Kidney epithelial cell (primary cell): Measurements from ENCODE around the gene PLPPR3. TPM values are rescaled to one million over a fixed set of nuclear protein-coding genes. Genes with fewer than 3 reads are reported as not detected.

Experiments
- DNase-seq: peaks from one replicate; pipeline ENCODE4 v3.0.0-alpha.2; 2010; ENCODE audit warnings: low read depth
- H3K27me3 ChIP-seq: 2 replicates; pipeline ENCODE4 v1.6.0; 2011; ENCODE audit warnings: low read length; ENCODE audit not compliant: control insufficient read depth, insufficient read depth
- H3K36me3 ChIP-seq: 2 replicates; pipeline ENCODE4 v1.5.1; 2011; ENCODE audit warnings: low read length; ENCODE audit not compliant: control insufficient read depth, insufficient read depth
- H3K4me3 ChIP-seq: 2 replicates; pipeline ENCODE4 v1.5.1; 2011; ENCODE audit warnings: low read depth, mild to moderate bottlenecking, control low read depth, low read length
- total RNA-seq: library from RNA; depleted of rRNA; stranded (reverse); fragments of >200 nt; gene quantifications from 2 replicates; pipeline ENCODE4 v1.2.3, GENCODE V29; 2015
- TF ChIP-seq, protein P1 (sequence below): IDR thresholded peaks from 2 replicates; pipeline ENCODE4 v1.5.1; 2011; ENCODE audit warnings: mild to moderate bottlenecking, moderate library complexity, low read length, control low read depth, inconsistent platforms; ENCODE audit not compliant: insufficient read depth, poor library complexity, severe bottlenecking

The PLPPR3 gene
- total RNA-seq, 1 donor from 2014 or later = 2.9 TPM

- DNase-seq = no peak
- H3K27me3 ChIP-seq = no peaks in the 10 kb centered on the region
- no peak overlapping the region for H3K4me3 ChIP-seq
- peaks cover 7% of the 10 kb centered on the region for H3K36me3 ChIP-seq
- TF ChIP-seq, protein P1, sequence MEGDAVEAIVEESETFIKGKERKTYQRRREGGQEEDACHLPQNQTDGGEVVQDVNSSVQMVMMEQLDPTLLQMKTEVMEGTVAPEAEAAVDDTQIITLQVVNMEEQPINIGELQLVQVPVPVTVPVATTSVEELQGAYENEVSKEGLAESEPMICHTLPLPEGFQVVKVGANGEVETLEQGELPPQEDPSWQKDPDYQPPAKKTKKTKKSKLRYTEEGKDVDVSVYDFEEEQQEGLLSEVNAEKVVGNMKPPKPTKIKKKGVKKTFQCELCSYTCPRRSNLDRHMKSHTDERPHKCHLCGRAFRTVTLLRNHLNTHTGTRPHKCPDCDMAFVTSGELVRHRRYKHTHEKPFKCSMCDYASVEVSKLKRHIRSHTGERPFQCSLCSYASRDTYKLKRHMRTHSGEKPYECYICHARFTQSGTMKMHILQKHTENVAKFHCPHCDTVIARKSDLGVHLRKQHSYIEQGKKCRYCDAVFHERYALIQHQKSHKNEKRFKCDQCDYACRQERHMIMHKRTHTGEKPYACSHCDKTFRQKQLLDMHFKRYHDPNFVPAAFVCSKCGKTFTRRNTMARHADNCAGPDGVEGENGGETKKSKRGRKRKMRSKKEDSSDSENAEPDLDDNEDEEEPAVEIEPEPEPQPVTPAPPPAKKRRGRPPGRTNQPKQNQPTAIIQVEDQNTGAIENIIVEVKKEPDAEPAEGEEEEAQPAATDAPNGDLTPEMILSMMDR = no peak
Measured at GRCh38 chr19:805600-806550, 15.9 kb downstream of the PLPPR3 start.

DNA sequence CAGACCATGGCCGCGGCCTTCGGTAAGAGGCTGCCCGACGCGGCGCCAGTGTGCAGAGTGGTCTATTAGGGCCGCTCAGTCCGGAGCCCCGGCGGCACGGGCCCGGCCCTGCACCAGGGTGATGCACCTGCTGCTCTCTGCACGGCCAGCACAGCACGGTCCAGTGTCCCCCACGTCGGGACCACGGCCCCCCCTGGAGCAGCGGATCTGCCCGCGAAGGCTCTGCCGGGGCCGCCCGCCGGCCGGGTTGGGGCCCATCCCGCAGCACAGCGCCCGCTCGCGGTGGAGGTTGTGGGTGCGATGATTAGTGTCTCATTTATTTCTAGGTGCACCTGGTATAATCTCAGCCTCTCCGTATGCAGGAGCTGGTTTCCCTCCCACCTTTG lies 16.6 kb downstream of the PLPPR3 start:
- Histone ChIP-seq H3K4me3 (no peak overlapping the region), H3K27me3 (no peaks in the 10 kb centered on the region), H3K36me3 (peaks cover 7% of the 10 kb centered on the region)
- TF ChIP-seq, protein P1 = no peak
- no peak for DNase-seq

- H3K36me3 ChIP-seq = peaks cover 7% of the 10 kb centered on the region
- H3K27me3 ChIP-seq = no peaks in the 10 kb centered on the region
- H3K4me3 ChIP-seq = no peak overlapping the region
- DNase-seq = no peak
- TF ChIP-seq, protein P1 = no peak
Measured at GRCh38 chr19:804419-805165, 17.2 kb downstream of the PLPPR3 start.

- H3K4me3 ChIP-seq = no peak overlapping the region
- TF ChIP-seq, protein P1 = no peak
- no peaks in the 10 kb centered on the region for H3K27me3 ChIP-seq
- DNase-seq = no peak
- H3K36me3 ChIP-seq = peaks cover 10% of the 10 kb centered on the region
Measured at GRCh38 chr19:803686-804418, 17.9 kb downstream of the PLPPR3 start.

GRCh38 chr19:803099-803561 lies 18.6 kb downstream of the PLPPR3 start:
- no peak for DNase-seq
- TF ChIP-seq, protein P1 = no peak
- no peak overlapping the region for H3K4me3 ChIP-seq
- H3K36me3 ChIP-seq = peaks cover 10% of the 10 kb centered on the region
- H3K27me3 ChIP-seq = no peaks in the 10 kb centered on the region
